HEK293 (cell line): ENCODE results near the gene NR2C2.

Experiments used
- KLF1 ChIP-seq: fragments of 450-650 bp; formaldehyde crosslinking; IDR thresholded peaks from 2 replicates; pipeline ENCODE4 v1.5.1; 2016; ENCODE audit warnings: missing biosample characterization, missing genetic modification characterization
- KLF7 ChIP-seq: fragments of 450-650 bp; formaldehyde crosslinking; IDR thresholded peaks from 2 replicates; pipeline ENCODE4 v1.5.1; 2016; ENCODE audit warnings: missing biosample characterization, missing genetic modification characterization, borderline replicate concordance
- YY1 ChIP-seq: fragments of 450-650 bp; formaldehyde crosslinking; IDR thresholded peaks from 2 replicates; pipeline ENCODE4 v1.5.1; 2018; ENCODE audit warnings: missing biosample characterization, missing genetic modification characterization
- ZIC2 ChIP-seq: fragments of 450-650 bp; formaldehyde crosslinking; IDR thresholded peaks from 2 replicates; pipeline ENCODE4 v1.5.1; 2016; ENCODE audit warnings: missing biosample characterization, missing genetic modification characterization
- ZNF157 ChIP-seq: fragments of 450-650 bp; formaldehyde crosslinking; IDR thresholded peaks from 2 replicates; pipeline ENCODE4 v1.5.1; 2016; ENCODE audit warnings: missing biosample characterization, missing genetic modification characterization
- ZNF184 ChIP-seq: fragments of 450-650 bp; IDR thresholded peaks from 2 replicates; pipeline ENCODE4 v1.5.1; 2018; ENCODE audit warnings: missing biosample characterization, mild to moderate bottlenecking, missing genetic modification characterization
- ZNF239 ChIP-seq: fragments of 450-650 bp; formaldehyde crosslinking; IDR thresholded peaks from 2 replicates; pipeline ENCODE4 v1.5.1; 2016; ENCODE audit warnings: missing biosample characterization, missing genetic modification characterization
- ZNF416 ChIP-seq: fragments of 450-650 bp; formaldehyde crosslinking; IDR thresholded peaks from 2 replicates; pipeline ENCODE4 v1.5.1; 2016; ENCODE audit warnings: missing biosample characterization, missing genetic modification characterization
- ZNF837 ChIP-seq: fragments of 450-650 bp; formaldehyde crosslinking; IDR thresholded peaks from 2 replicates; pipeline ENCODE4 v1.5.1; 2016; ENCODE audit warnings: missing biosample characterization, missing genetic modification characterization
- TF ChIP-seq, protein P1 (sequence below): fragments of 450-650 bp; formaldehyde crosslinking; IDR thresholded peaks from 2 replicates; pipeline ENCODE4 v1.5.1; 2016; ENCODE audit warnings: missing biosample characterization, missing genetic modification characterization
- TF ChIP-seq, protein P2 (sequence below): fragments of 450-650 bp; formaldehyde crosslinking; IDR thresholded peaks from 2 replicates; pipeline ENCODE4 v1.5.1; 2016; ENCODE audit warnings: missing biosample characterization, missing genetic modification characterization

GRCh38 chr3:15033103-15033502 lies 85.7 kb downstream of the NR2C2 start:
- TF ChIP-seq ZNF416 (tag by site-specific recombination) (no peak), KLF7 (no peak), ZNF157 (tag by site-specific recombination) (no peak), ZNF239 (tag by site-specific recombination) (no peak), KLF1 (tag by site-specific recombination) (no peak), YY1 (no peak), ZNF837 (tag by site-specific recombination) (no peak), ZIC2 (tag by site-specific recombination) (no peak), ZNF184 (tag by site-specific recombination) (no peak)
- TF ChIP-seq, protein P1, sequence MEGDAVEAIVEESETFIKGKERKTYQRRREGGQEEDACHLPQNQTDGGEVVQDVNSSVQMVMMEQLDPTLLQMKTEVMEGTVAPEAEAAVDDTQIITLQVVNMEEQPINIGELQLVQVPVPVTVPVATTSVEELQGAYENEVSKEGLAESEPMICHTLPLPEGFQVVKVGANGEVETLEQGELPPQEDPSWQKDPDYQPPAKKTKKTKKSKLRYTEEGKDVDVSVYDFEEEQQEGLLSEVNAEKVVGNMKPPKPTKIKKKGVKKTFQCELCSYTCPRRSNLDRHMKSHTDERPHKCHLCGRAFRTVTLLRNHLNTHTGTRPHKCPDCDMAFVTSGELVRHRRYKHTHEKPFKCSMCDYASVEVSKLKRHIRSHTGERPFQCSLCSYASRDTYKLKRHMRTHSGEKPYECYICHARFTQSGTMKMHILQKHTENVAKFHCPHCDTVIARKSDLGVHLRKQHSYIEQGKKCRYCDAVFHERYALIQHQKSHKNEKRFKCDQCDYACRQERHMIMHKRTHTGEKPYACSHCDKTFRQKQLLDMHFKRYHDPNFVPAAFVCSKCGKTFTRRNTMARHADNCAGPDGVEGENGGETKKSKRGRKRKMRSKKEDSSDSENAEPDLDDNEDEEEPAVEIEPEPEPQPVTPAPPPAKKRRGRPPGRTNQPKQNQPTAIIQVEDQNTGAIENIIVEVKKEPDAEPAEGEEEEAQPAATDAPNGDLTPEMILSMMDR (tag by site-specific recombination) = no peak
- TF ChIP-seq, protein P2, sequence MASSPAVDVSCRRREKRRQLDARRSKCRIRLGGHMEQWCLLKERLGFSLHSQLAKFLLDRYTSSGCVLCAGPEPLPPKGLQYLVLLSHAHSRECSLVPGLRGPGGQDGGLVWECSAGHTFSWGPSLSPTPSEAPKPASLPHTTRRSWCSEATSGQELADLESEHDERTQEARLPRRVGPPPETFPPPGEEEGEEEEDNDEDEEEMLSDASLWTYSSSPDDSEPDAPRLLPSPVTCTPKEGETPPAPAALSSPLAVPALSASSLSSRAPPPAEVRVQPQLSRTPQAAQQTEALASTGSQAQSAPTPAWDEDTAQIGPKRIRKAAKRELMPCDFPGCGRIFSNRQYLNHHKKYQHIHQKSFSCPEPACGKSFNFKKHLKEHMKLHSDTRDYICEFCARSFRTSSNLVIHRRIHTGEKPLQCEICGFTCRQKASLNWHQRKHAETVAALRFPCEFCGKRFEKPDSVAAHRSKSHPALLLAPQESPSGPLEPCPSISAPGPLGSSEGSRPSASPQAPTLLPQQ (tag by site-specific recombination) = no peak
